Adrenal gland (tissue), 12 donors: ENCODE data around the gene ASB14. TPM values are rescaled to one million over a fixed set of nuclear protein-coding genes. Genes with fewer than 3 reads are reported as not detected.
"Not testable (repeated sequence)": the region's sequence is repeated elsewhere in the genome, so short reads cannot be mapped to it uniquely, and the experiment has no call there.

Experiments used
- DNase-seq, 7 donors: peaks; one replicate each; pipeline ENCODE4 v3.0.0-alpha.2; 2019 to 2020
- H3K27ac ChIP-seq, 5 donors: fragments of 200-600 bp; sonication (generic) in 4 of 5; 1 replicate in 3 of 5; 2 replicates in 2 of 5; pipeline versions ENCODE4 v1.5.1 to v1.8.0; 2016 to 2020; ENCODE audit warnings: mild to moderate bottlenecking in 1 of 5
- H3K27me3 ChIP-seq: fragments of 200-600 bp; 2 replicates; pipeline ENCODE4 v1.8.0; 2021
- H3K36me3 ChIP-seq, 2 donors: fragments of 200-600 bp; replicated peaks in 1 of 2; 1 replicate in 1 of 2; 2 replicates in 1 of 2; pipeline versions ENCODE4 v1.5.1 to v1.8.0; 2018 to 2022
- H3K4me1 ChIP-seq, 2 donors: fragments of 200-600 bp; replicated peaks in 1 of 2; 1 replicate in 1 of 2; 2 replicates in 1 of 2; pipeline versions ENCODE4 v1.5.1 to v1.8.0; 2018 to 2021
- H3K4me3 ChIP-seq, 4 donors: fragments of 200-600 bp; sonication (generic) in 3 of 4; one replicate each; pipeline ENCODE4 v1.5.1; 2016 to 2018
- H3K9me3 ChIP-seq, 3 donors: fragments of 200-600 bp; sonication (generic) in 1 of 3; replicated peaks in 1 of 3; 1 replicate in 2 of 3; 2 replicates in 1 of 3; pipeline versions ENCODE4 v1.5.1 to v1.8.0; 2016 to 2021
- POLR2A ChIP-seq, 2 donors: fragments of 450-650 bp; IDR thresholded peaks; one replicate each; pipeline ENCODE4 v1.6.1; 2017; ENCODE audit warnings: antibody characterized with exemption in 2 of 2, mild to moderate bottlenecking in 2 of 2, moderate library complexity in 1 of 2
- WGBS, 4 donors: extraction: QIAGEN DNeasy Blood & Tissue Kit in 2 of 4; methylation state at CpG; one replicate each; pipeline versions ENCODE4 v1.1.5 to v1.1.7; 2013 to 2017; 5-methylcytosine and 5-hydroxymethylcytosine counted together
- intact Hi-C, 2 donors: fragments of 100-400 bp; cut with DNase I; formaldehyde crosslinking; loops; one replicate each; pipeline versions ENCODE4 v1.14.1 to v1.15.0; 2022 to 2023
- polyA plus RNA-seq, 3 donors: library from polyadenylated mRNA; stranded (reverse); fragments of 200-250 nt in 2 of 3; fragments of 350-450 nt in 1 of 3; fragmentation: Illumina TruSeq in 1 of 3; extraction: RNeasy Lipid Tissue Mini Kit (QIAGEN cat#74804) in 1 of 3; gene quantifications; one replicate each; pipeline ENCODE4 v1.2.3, GENCODE V29; 2013 to 2014
- total RNA-seq, 9 donors: library from RNA; depleted of rRNA in 4 of 9; stranded (reverse); fragments of >200 nt in 4 of 9; fragments of 120-200 nt in 1 of 9; fragmentation: NEBNext Ultra II Directional in 1 of 9; extraction: Animal tissue kit (Norgen Biotek cat#: 25700) in 1 of 9; gene quantifications; one replicate each; pipeline versions ENCODE4 v1.1.0 to v1.2.4, GENCODE V29; 2013 to 2023
- TF ChIP-seq, protein P1 (sequence below), 6 experiments: fragments of 450-650 bp in 4 of 6; fragments of 200-600 bp in 2 of 6; sonication (generic) in 1 of 6; IDR thresholded peaks; 1 replicate in 5 of 6; 2 replicates in 1 of 6; pipeline versions ENCODE4 v1.5.1 to v1.8.0; 2016 to 2021; ENCODE audit warnings: antibody characterized with exemption in 6 of 6, mild to moderate bottlenecking in 2 of 6, moderate library complexity in 1 of 6
- donor health status: healthy with polysubstance abuse.
- donor health status: Bipolar disorder and iron deficiency.
- donor health status: DM: yes; HTN: yes; CAD: no.
- donor health status: DM: no; HTN: no; CAD: no.
- donor health status: DM: no; HTN: no; CAD: no.
- donor health status: DM: yes; HTN: yes; CAD: no.

Gene ASB14
- total and polyA plus RNA-seq, 12 donors: 0.17 TPM; not detected in 11

DNA sequence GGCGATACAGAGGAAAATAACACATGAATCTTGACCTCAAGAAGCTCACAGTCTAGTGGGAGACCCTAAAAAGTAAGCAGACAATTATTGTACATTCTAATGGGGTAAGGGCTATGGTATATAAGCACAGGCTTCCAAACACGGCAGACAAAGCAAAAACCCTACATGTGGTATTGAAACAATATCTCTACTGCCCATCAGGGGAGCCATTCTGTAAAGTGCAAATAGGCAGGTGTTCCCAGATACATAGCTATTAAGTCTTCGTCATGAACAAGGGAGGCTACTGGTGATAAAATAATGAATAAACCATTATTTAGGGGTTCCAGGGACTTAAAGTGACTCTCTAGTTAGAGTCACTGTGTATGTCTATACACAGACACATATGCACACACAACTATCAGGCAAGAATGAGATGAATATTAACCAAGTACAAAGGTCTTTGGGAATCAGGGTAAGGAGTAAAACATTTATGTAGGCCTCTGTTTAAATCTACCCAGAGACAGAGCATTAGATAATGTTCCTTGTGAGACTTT is 38.7 kb upstream of the ASB14 start:
- TF ChIP-seq, protein P1, sequence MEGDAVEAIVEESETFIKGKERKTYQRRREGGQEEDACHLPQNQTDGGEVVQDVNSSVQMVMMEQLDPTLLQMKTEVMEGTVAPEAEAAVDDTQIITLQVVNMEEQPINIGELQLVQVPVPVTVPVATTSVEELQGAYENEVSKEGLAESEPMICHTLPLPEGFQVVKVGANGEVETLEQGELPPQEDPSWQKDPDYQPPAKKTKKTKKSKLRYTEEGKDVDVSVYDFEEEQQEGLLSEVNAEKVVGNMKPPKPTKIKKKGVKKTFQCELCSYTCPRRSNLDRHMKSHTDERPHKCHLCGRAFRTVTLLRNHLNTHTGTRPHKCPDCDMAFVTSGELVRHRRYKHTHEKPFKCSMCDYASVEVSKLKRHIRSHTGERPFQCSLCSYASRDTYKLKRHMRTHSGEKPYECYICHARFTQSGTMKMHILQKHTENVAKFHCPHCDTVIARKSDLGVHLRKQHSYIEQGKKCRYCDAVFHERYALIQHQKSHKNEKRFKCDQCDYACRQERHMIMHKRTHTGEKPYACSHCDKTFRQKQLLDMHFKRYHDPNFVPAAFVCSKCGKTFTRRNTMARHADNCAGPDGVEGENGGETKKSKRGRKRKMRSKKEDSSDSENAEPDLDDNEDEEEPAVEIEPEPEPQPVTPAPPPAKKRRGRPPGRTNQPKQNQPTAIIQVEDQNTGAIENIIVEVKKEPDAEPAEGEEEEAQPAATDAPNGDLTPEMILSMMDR (IDR thresholded peaks at IDR 0.05): no peak
- no peak for TF ChIP-seq POLR2A (IDR thresholded peaks at IDR 0.05)
- intact Hi-C loops: no loop called here
- no peak overlapping the region for H3K4me3 ChIP-seq
- H3K4me1 ChIP-seq: no peaks in the 10 kb centered on the region
- no peak overlapping the region for H3K27ac ChIP-seq
- DNase-seq: no peak
- no peaks in the 10 kb centered on the region for H3K36me3 ChIP-seq
- H3K27me3 ChIP-seq: no peaks in the 10 kb centered on the region
- WGBS, 4 donors: 83 to 92% (median 85%) methylated on average over 3 of the region's 3 CpGs
- no peaks in the 10 kb centered on the region for H3K9me3 ChIP-seq

DNA sequence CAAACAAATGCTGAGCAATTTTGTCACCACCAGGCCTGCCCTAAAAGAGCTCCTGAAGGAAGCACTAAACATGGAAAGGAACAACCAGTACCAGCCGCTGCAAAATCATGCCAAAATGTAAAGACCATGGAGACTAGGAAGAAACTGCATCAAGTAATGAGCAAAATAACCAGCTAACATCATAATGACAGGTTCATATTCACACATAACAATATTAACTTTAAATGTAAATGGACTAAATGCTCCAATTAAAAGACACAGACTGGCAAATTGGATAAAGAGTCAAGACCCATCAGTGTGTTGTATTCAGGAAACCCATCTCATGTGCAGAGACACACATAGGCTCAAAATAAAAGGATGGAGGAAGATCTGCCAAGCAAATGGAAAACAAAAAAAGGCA is 34.0 kb upstream of the ASB14 start:
- H3K9me3 ChIP-seq, DNase-seq, H3K27ac ChIP-seq, H3K4me1 ChIP-seq, H3K27me3 ChIP-seq, H3K36me3 ChIP-seq, H3K4me3 ChIP-seq, intact Hi-C loops: not testable (repeated sequence)
- WGBS, 4 donors: 72 to 100% (median 86%) methylated on average over 1 of the region's 1 CpG

DNA sequence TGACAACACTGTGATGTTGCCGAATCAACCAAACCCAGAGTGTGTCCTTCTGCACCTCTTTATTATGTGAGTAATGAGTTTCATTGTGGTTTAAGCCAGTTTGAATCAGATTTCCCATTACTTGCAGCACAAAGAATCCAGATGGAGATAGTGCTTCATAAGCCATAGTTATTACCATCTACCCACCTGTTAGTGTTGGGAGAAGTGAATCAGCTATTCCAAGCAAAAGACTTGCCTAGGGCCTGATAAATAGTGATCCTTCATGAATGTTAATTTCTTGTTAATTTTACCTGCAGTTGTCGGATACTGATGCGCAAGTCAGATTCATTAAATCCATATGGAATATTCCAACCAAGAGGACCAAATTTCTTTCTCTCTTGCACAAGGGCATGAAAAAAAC is 21.7 kb upstream of the ASB14 start:
- Histone ChIP-seq H3K4me3 (no peak overlapping the region), H3K36me3 (no peaks in the 10 kb centered on the region), H3K27me3 (no peaks in the 10 kb centered on the region), H3K4me1 (no peaks in the 10 kb centered on the region), H3K27ac (no peak overlapping the region), H3K9me3 (peaks cover 0 to 5% (median 4%) of the 10 kb centered on the region in 3 donors)
- TF ChIP-seq, protein P1 (IDR thresholded peaks at IDR 0.05): no peak
- no peak for TF ChIP-seq POLR2A (IDR thresholded peaks at IDR 0.05)
- 77 to 98% (median 96%) methylated on average over 3 of the region's 3 CpGs for WGBS, 4 donors
- no peak for DNase-seq
- intact Hi-C loops: no loop called here

DNA sequence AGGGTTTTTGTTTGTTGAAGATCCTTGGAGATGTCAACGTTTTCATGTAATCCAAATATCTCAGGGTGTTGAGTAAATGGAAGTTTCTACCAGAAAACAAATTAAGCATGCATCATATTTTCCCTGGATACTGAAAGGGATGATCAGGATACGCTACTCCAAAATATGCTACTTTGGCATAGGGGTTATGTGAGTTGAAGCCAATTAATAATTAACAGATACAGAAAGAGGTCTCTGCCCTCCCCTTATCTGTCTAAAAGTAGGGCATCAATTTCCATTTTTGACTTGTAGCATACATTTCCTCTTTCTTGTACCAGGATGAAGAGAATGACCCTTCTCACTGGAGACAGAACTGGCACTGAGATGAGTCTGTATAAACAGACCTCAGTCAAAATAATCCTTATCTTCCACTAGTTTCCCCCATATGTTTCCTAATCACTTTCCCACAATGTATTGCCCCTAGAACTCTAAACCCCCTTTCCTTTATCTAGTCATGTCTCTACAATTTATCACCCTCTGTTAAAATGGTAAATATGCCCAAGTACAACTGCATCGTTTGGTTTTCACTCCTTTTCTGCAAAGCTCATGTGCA is 17.4 kb upstream of the ASB14 start:
- H3K27ac ChIP-seq: no peak overlapping the region
- 48 to 52% (median 50%) methylated on average over 3 of the region's 3 CpGs for WGBS, 4 donors
- no peaks in the 10 kb centered on the region for H3K27me3 ChIP-seq
- no peak for TF ChIP-seq POLR2A (IDR thresholded peaks at IDR 0.05)
- TF ChIP-seq, protein P1 (IDR thresholded peaks at IDR 0.05): no peak
- DNase-seq: no peak
- no peak overlapping the region for H3K4me3 ChIP-seq
- no peaks in the 10 kb centered on the region for H3K9me3 ChIP-seq
- H3K4me1 ChIP-seq: no peaks in the 10 kb centered on the region
- intact Hi-C loops: no loop called here
- no peaks in the 10 kb centered on the region for H3K36me3 ChIP-seq

DNA sequence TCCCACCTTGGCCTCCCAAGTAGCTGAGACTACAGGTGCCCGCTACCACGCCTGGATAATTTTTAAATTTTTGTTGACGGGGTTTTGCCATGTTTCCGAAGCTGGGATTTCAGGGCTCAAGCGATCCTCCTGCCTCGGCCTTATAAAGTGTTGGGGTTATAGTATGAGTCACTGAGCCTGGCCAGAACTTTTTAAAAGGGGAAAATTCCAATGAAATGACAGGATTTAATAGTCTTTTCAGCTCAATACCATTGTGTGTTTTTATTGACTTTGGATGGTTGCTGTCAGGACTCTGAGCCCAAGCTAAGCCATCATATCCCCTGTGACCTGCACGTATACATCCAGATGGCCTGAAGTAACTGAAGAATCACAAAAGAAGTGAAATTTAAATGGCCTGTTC is 11.0 kb upstream of the ASB14 start:
- H3K27me3 ChIP-seq, H3K4me3 ChIP-seq, H3K27ac ChIP-seq, H3K9me3 ChIP-seq, DNase-seq, intact Hi-C loops, H3K4me1 ChIP-seq, H3K36me3 ChIP-seq: not testable (repeated sequence)
- 90 to 94% (median 93%) methylated on average over 7 of the region's 7 CpGs for WGBS, 4 donors
